K562 (cell line): ENCODE measurements around the gene AP2M1. TPM values are rescaled to one million over a fixed set of nuclear protein-coding genes. Genes with fewer than 3 reads are reported as not detected.

Experiments used
- ATAC-seq: fragments of 200-7000 bp; cut with Tn5 transposase; 3 replicates; pipeline ENCODE4 v1.9.1; 2020; ENCODE audit warnings: moderate library complexity
- BruUV-seq: library from RNA; stranded (reverse); fragments of 400-500 nt; replicated peaks from 2 replicates; lab custom pipeline; 2021; lab: Mats Ljungman, UMichigan
- CTCF ChIA-PET: fragments of 300-600 bp; formaldehyde crosslinking; extraction: SDS; loops from one replicate; lab custom pipeline; 2021; ENCODE audit warnings: low intra/inter-chr PET ratio; lab: Yijun Ruan, JAX
- POLR2A ChIA-PET: fragments of 300-600, 350-650 bp; sonication (Branson Sonifier 250); formaldehyde crosslinking; extraction: SDS; loops from one replicate; lab custom pipeline; 2021; ENCODE audit warnings: antibody characterized with exemption, inconsistent platforms; lab: Yijun Ruan, JAX
- DNase-seq, 4 experiments: peaks; one replicate each; pipeline versions ENCODE4 v3.0.0 to v3.0.0-alpha.2; 2011 to 2018; ENCODE audit warnings: low spot score in 3 of 4, mixed read lengths in 3 of 4; ENCODE audit errors: extremely low read depth in 1 of 4
- FAIRE-seq: peaks from 2 replicates; lab custom pipeline; 2011; peaks lifted over from hg19 to GRCh38; lab: Jason Lieb, UNC
- H2AFZ ChIP-seq: 2 replicates; pipeline ENCODE4 v1.6.0; 2011; ENCODE audit warnings: low read depth, low read length, control low read depth, inconsistent platforms
- H3K27ac ChIP-seq: fragments of 200-600 bp; 3 replicates; pipeline ENCODE4 v1.8.0; 2011; ENCODE audit warnings: low read depth, mild to moderate bottlenecking, control low read depth, inconsistent platforms, low read length, moderate library complexity, mixed read lengths; ENCODE audit errors: extremely low read depth
- H3K27me3 ChIP-seq, 2 experiments: fragments of 300-600 bp in 1 of 2; 2 replicates in 1 of 2; 3 replicates in 1 of 2; pipeline versions ENCODE4 v1.6.0 to v1.8.0; 2011; ENCODE audit warnings: inconsistent platforms in 2 of 2, low read length in 2 of 2, mild to moderate bottlenecking in 1 of 2, mixed read lengths in 1 of 2, moderate library complexity in 1 of 2; ENCODE audit not compliant: control insufficient read depth in 2 of 2, insufficient read depth in 2 of 2
- H3K36me3 ChIP-seq: fragments of 300-600 bp; 3 replicates; pipeline ENCODE4 v1.8.0; 2011; ENCODE audit warnings: mild to moderate bottlenecking, low read length, inconsistent platforms; ENCODE audit not compliant: control insufficient read depth, insufficient read depth
- H3K4me1 ChIP-seq, 2 experiments: fragments of 200-600 bp in 1 of 2; replicated peaks in 1 of 2; 2 replicates in 1 of 2; 3 replicates in 1 of 2; pipeline versions ENCODE4 v1.5.1 to v1.8.0; 2011; ENCODE audit warnings: inconsistent platforms in 2 of 2, low read length in 2 of 2, mild to moderate bottlenecking in 1 of 2, mixed read lengths in 1 of 2, moderate library complexity in 1 of 2; ENCODE audit not compliant: control insufficient read depth in 2 of 2, insufficient read depth in 2 of 2
- H3K4me2 ChIP-seq: 2 replicates; pipeline ENCODE4 v1.6.1; 2011; ENCODE audit warnings: low read length, control low read depth, inconsistent platforms, mixed read lengths; ENCODE audit not compliant: insufficient read depth
- H3K4me3 ChIP-seq: fragments of 200-600 bp; sonication (generic), shearing (Covaris generic); 2 replicates; pipeline ENCODE4 v1.5.1; 2016; ENCODE audit warnings: control low read depth, inconsistent platforms
- H3K79me2 ChIP-seq: fragments of 200-600 bp; 3 replicates; pipeline ENCODE4 v1.8.0; 2011; ENCODE audit warnings: low read length, inconsistent platforms; ENCODE audit not compliant: control insufficient read depth, insufficient read depth
- H3K9ac ChIP-seq, 2 experiments: 2 replicates each; pipeline versions ENCODE4 v1.6.0 to v1.6.1; 2011; ENCODE audit warnings: low read depth in 2 of 2, low read length in 2 of 2, control low read depth in 1 of 2, inconsistent platforms in 1 of 2, mild to moderate bottlenecking in 1 of 2, mixed read lengths in 1 of 2; ENCODE audit not compliant: insufficient read depth in 1 of 2
- H3K9me1 ChIP-seq: one replicate; pipeline ENCODE4 v1.6.0; 2011; ENCODE audit warnings: inconsistent platforms, mild to moderate bottlenecking, low read length, moderate library complexity; ENCODE audit not compliant: control insufficient read depth, insufficient read depth
- H3K9me3 ChIP-seq: replicated peaks from 2 replicates; pipeline ENCODE4 v1.5.1; 2011; ENCODE audit warnings: low read depth, low read length, inconsistent platforms; ENCODE audit not compliant: control insufficient read depth, insufficient read depth
- H4K20me1 ChIP-seq: replicated peaks from 2 replicates; pipeline ENCODE4 v1.6.1; 2011; ENCODE audit warnings: low read length, inconsistent platforms, mixed read lengths; ENCODE audit not compliant: control insufficient read depth, insufficient read depth
- CXXC5 ChIP-seq: fragments of 250-450 bp; sonication (Bioruptor Pico); IDR thresholded peaks from 2 replicates; pipeline ENCODE4 v1.8.0; 2022; ENCODE audit warnings: inconsistent platforms, mild to moderate bottlenecking, moderate library complexity
- HSF4 ChIP-seq: fragments of 250-450 bp; sonication (Bioruptor Pico); IDR thresholded peaks from 2 replicates; pipeline ENCODE4 v2.1.2; 2022; ENCODE audit warnings: mild to moderate bottlenecking, moderate library complexity, borderline replicate concordance
- RAD51 ChIP-seq: fragments of 450-650 bp; IDR thresholded peaks from 2 replicates; pipeline ENCODE4 v1.7.1; 2016; ENCODE audit warnings: low read depth, mild to moderate bottlenecking, borderline replicate concordance
- ZNF407 ChIP-seq: fragments of 450-650 bp; IDR thresholded peaks from 2 replicates; pipeline ENCODE4 v1.6.1; 2016; ENCODE audit warnings: low read depth
- ZNF77 ChIP-seq: fragments of 250-450 bp; sonication (Bioruptor Pico); IDR thresholded peaks from 2 replicates; pipeline ENCODE4 v1.5.0; 2020
- ZNF780A ChIP-seq: fragments of 250-450 bp; sonication (Bioruptor Pico); IDR thresholded peaks from 2 replicates; pipeline ENCODE4 v1.5.0; 2021; ENCODE audit warnings: mild to moderate bottlenecking
- WGBS: fragments of 100-300 bp; shearing (Covaris generic); methylation state at CpG from one replicate; pipeline ENCODE4 v1.1.6; 2016; ENCODE audit warnings: low coverage, mixed read lengths; ENCODE audit not compliant: insufficient coverage; ENCODE audit errors: missing lambda C conversion rate; 5-methylcytosine and 5-hydroxymethylcytosine counted together
- in situ Hi-C: fragments of 300-500 bp; cut with MboI; formaldehyde crosslinking; loops from 4 replicates; pipeline ENCODE4 v1.15.0; 2018; ENCODE audit warnings: inconsistent platforms, mixed read lengths
- intact Hi-C: fragments of 100-400 bp; cut with micrococcal nuclease; formaldehyde crosslinking; loops from 2 replicates; pipeline ENCODE4 v1.14.2; 2022
- polyA plus RNA-seq, 8 experiments: library from polyadenylated mRNA; depleted of rRNA in 4 of 8; stranded (reverse) in 5 of 8; unstranded in 3 of 8; fragments of >200 nt; fragmentation: Nextera tagmentation in 2 of 8; fragmentation: Illumina TruSeq in 1 of 8; extraction: Ambion mirVana in 2 of 8; extraction: Trizol in 1 of 8; gene quantifications; 2 replicates each; pipeline versions ENCODE4 v1.2.1 to v1.2.3, GENCODE V29; 2011 to 2014; ENCODE audit warnings: inconsistent platforms in 1 of 8, missing spikeins in 1 of 8
- total RNA-seq, 7 experiments: library from RNA; depleted of rRNA in 6 of 7; stranded (reverse); fragments of >200 nt in 6 of 7; fragmentation: Illumina TruSeq in 2 of 7; extraction: Trizol in 2 of 7; gene quantifications; 2 replicates each; pipeline versions ENCODE4 v1.2.1 to v1.2.3, GENCODE V29; 2011 to 2021; ENCODE audit warnings: low replicate concordance in 1 of 7
- TF ChIP-seq, protein P1 (sequence below), 3 experiments: IDR thresholded peaks in 2 of 3; conservative IDR thresholded peaks in 1 of 3; 2 replicates each; pipeline ENCODE4 v1.5.1; 2011 to 2012; ENCODE audit warnings: low read length in 3 of 3, mild to moderate bottlenecking in 3 of 3, control low read depth in 2 of 3, improper control_type of control experiment in 1 of 3, inconsistent platforms in 1 of 3, low read depth in 1 of 3, mixed read lengths in 1 of 3, moderate library complexity in 1 of 3; ENCODE audit not compliant: insufficient read depth in 2 of 3
- TF ChIP-seq, protein P2 (sequence below): fragments of 250-450 bp; sonication (Bioruptor Pico); IDR thresholded peaks from 2 replicates; pipeline ENCODE4 v1.8.0; 2022; ENCODE audit warnings: moderate library complexity, mild to moderate bottlenecking, inconsistent platforms

AP2M1 gene
- total and polyA plus RNA-seq, 9 of the 15 experiments (the other 6 are each of a cell fraction or from before 2014, with no cell fraction given): 118 to 505 (median 296) TPM

GRCh38 chr3:184164648-184165330 lies 9.9 kb upstream of the AP2M1 start:
- no peak for FAIRE-seq
- in situ Hi-C loops (no loop called here), intact Hi-C loops (no loop called here)
- Histone ChIP-seq H3K4me3 (no peak overlapping the region), H3K9ac (no peak overlapping the region), H3K79me2 (peaks cover 19% of the 10 kb centered on the region), H3K4me1 (peaks cover 7 to 8% of the 10 kb centered on the region in 2 experiments; a peak in 4 of 5 replicates), H3K9me1 (no peaks in the 10 kb centered on the region), H3K27ac (no peak overlapping the region), H3K27me3 (no peaks in the 10 kb centered on the region), H3K9me3 (no peaks in the 10 kb centered on the region), H2AFZ (no peak overlapping the region), H3K4me2 (no peak overlapping the region), H4K20me1 (no peaks in the 10 kb centered on the region), H3K36me3 (peaks cover 80% of the 10 kb centered on the region; the same call in 2 of the 3 replicates)
- ChIA-PET POLR2A (interaction anchor here (0.6 kb wide), 1 partner anchor 280 kb away, joined by 5 read pairs; the partner anchor contains the start of gene PARL), CTCF (interaction anchor here (0.5 kb wide), 1 partner anchor 124 kb away, joined by 4 read pairs; no protein-coding TSS in a partner anchor)
- no peak for DNase-seq
- no TSS peak for BruUV-seq
- WGBS: 91% methylated on average over 10 of the region's 16 CpGs
- TF ChIP-seq ZNF77 (no peak), ZNF780A (CRISPR knock-in tag) (no peak), RAD51 (no peak), HSF4 (CRISPR knock-in tag) (no peak), CXXC5 (CRISPR knock-in tag) (no peak), ZNF407 (no peak)
- TF ChIP-seq, protein P1, sequence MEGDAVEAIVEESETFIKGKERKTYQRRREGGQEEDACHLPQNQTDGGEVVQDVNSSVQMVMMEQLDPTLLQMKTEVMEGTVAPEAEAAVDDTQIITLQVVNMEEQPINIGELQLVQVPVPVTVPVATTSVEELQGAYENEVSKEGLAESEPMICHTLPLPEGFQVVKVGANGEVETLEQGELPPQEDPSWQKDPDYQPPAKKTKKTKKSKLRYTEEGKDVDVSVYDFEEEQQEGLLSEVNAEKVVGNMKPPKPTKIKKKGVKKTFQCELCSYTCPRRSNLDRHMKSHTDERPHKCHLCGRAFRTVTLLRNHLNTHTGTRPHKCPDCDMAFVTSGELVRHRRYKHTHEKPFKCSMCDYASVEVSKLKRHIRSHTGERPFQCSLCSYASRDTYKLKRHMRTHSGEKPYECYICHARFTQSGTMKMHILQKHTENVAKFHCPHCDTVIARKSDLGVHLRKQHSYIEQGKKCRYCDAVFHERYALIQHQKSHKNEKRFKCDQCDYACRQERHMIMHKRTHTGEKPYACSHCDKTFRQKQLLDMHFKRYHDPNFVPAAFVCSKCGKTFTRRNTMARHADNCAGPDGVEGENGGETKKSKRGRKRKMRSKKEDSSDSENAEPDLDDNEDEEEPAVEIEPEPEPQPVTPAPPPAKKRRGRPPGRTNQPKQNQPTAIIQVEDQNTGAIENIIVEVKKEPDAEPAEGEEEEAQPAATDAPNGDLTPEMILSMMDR (IDR thresholded peaks at IDR 0.05 in 2 of 3, conservative IDR thresholded peaks at IDR 0.05 in 1 of 3; ENCODE audit: insufficient read depth in 2 of 3, low read depth in 1 of 3, low read length in 3 of 3): no peak
- TF ChIP-seq, protein P2, sequence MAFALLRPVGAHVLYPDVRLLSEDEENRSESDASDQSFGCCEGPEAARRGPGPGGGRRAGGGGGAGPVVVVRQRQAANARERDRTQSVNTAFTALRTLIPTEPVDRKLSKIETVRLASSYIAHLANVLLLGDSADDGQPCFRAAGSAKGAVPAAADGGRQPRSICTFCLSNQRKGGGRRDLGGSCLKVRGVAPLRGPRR: no peak
- no peak for ATAC-seq
